ENCODE results near the gene XPC.
A peak's percentile ranks its signal among the peaks of the same experiment; 100 is the strongest.

Gene XPC

GRCh38 chr3:14131134-14131533, 47.3 kb downstream of the XPC start:
- DNase-seq = no peak

GRCh38 chr3:14130707-14131106, 47.7 kb downstream of the XPC start:
- DNase-seq = no peak

GRCh38 chr3:14130230-14130629, 48.2 kb downstream of the XPC start:
- DNase-seq = no peak

DNA sequence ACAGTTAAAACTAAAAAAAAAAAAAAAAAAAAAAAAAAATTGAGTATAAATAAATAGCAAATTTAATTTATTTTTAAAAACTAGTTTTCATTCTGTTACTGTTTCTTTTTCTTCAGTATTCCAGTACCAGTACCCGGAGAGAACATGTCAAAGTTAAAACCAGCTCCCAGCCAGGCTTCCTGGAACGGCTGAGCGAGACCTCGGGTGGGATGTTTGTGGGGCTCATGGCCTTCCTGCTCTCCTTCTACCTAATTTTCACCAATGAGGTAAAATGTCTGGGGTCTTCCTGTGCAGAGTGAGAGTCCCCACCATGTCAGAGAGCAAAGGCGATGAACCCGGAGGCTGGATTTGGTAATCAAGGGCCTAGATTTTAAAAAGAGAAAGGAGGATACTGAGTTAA, 49.1 kb downstream of the XPC start:
- no peak for DNase-seq

DNA sequence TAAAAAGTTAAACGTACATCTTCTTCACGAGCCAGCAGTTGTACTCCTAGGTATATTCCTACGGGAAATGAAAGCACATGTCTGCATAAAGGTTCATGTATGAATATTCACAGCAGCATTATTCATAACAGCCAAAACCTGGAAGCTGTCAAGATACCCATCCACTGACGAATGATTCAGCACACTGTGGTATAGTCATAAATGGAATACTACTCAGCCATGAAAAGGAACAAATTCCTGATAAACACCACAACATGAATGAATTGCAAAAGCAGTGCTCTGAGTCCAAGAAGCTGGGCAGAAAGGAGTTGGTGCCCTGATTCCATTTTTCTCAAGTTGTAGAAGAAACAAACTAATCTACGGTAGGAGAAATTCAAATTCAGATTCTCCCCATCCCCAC, 49.7 kb downstream of the XPC start:
- DNase-seq = no peak

GRCh38 chr3:14127516-14128161, 50.8 kb downstream of the XPC start:
- no peak for DNase-seq

DNA sequence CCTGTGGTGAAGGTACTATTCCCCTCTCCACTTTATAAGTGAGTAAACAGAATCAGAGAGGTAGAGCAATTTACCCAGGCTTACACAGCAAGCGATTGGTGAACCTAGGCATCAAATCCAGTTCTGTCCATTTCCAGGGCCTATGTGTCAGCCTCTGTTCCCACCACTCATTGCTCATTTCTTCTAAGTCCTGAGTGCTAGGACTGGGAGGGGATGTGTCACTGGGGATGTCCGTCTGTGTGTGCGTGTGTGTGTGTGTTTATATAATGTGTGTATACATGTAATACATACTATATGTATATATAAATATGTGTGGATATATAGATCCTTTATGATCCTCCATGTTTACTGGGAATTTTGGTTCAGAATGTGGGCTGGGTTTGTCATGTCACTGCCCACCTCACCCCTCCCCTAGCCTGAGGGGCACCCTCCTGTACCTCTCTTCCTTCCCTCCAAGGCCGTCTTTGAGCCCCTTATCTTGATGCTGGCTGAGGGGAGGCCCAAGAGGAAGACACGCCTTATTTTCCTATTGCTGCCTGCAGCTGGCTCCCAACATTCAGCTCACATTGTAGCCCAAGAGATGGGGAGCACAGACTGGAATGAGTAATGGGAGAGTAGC, 51.4 kb downstream of the XPC start:
- no peak for DNase-seq

DNA sequence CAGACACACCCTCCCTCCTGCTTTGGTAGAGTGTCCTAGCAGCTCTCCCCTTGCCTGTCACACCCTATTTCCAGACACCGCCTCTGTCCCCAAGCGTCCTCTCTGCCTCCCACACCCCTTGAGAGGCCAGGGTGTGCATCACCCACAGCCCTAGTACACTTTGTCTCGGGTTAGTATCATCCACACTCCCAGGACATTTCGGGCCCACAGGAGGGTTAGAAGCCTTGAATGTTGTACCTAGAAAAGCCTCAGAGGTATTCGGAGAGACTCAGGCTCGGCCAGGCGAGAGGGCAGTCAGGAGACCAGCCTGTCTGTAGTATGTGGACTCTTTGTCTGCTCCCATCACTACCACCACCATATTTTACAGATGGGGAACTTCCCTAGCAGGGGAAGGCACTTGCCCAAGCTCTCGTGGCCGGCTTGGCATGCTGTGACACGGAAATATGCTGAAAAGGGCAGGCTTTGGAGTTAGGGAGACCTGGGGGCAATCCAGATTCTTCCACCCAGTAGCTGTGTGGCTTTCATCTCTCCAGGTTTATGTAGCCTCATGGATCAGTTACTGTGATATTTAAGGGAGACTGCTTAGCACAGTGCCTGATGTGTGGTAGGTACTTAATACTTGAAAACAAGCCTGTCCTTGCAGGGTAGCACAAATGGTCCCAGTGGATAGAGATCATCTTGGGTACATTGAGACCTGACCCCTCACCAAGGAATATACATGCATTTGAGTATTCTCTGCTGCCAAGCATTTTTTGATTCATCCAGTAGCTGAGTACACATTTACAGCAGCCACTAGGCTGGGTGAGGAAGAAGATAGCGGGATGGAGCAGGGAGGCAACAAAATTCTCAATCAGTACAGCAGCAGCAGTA, 52.1 kb downstream of the XPC start:
- no peak for DNase-seq

GRCh38 chr3:14125193-14126016, 53.0 kb downstream of the XPC start:
- peak; percentile 61 for DNase-seq

- peak; percentile 96 for DNase-seq
Observed at GRCh38 chr3:14124615-14125192, 53.7 kb downstream of the XPC start, which contains the start of the genes CHCHD4 and TMEM43. Gene CHCHD4 (minus strand): TSS chr3:14124870. CDS start chr3:14124676, 194 bp downstream. Gene TMEM43 (plus strand): TSS chr3:14125052. CDS start chr3:14125194, 142 bp downstream.

DNA sequence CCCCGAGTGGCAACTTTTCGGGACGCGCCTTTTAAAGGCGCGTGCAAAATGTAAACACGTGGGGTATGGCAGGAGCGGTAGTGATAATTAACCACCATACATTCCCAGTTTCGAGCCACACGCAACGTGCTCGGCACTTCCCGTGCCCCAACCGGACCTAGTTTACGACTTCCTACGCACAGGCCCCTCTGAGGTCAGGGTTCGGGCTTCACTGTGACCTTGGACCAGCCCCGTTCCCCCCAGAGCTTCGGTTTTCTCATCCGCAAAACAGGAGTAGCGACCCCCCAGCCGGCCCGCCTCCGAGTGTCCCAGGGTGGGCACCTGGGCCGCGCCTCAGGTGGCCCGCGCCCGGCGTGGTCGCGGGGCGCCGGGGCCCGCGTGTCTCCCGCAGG, 54.2 kb downstream of the XPC start:
- DNase-seq = peak; percentile 52

DNA sequence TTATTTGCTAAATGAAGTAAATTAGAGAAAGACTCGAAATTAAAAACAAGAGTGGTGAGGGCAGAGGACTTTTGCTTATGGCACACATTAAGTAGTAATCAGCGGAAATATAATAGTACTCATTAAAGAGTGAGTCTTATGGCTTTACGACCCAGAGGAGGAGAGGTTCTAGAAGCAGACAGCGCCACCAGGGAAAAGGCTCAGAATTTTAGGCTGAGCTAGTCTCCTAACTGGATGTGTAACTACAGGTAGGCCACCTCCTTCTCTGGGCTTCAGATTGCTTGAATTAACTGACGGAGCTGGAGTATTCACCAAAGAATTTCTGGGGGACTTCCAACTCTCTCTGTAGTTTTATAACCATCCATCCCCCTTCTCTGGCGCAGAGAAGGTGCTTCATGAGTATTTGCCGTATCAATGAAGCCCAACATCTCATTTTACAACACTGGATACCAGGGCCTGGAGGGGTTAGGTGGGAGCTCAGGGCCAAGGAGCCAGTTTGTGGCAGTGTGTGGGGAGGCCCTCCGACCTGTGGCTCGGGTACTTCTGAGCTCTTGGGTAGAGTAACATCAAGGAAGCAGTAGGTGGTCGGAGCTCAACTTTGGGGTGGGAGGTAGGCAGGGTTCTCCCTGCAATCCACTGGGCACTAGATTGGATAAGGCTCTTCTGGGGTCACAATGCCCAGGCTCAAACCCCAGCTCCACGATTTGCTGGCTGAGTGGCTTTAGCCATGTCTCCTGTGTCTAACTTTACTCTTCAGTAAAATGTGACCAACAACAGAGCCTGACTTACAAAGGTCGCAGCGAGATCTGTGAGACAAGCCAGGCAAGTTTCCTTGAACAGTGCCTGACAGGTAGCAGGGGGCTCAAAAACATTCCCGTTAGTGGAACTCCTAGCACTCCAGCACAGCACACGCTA, 54.8 kb downstream of the XPC start:
- DNase-seq = no peak

DNA sequence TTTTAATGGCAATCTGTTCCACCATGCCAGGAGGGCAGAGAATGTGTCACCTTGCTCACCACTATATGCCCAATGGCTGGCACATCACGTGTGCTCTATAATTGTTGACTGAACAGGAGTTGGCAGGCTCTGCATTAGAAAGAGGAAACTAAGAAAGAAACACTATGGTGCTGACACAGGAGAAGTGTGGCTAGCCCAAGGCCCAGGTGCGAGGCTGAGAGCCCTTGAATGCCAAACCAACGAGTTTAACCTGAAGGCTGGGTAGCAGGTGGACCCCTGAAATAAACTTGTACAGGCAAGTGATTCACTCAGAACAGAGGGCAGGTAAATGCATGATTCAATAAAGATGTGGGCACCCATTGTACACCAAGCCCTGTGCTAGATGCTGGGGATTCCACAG, 56.1 kb downstream of the XPC start:
- peak; percentile 56 for DNase-seq

GRCh38 chr3:14121859-14122258, 56.5 kb downstream of the XPC start:
- no peak for DNase-seq

DNA sequence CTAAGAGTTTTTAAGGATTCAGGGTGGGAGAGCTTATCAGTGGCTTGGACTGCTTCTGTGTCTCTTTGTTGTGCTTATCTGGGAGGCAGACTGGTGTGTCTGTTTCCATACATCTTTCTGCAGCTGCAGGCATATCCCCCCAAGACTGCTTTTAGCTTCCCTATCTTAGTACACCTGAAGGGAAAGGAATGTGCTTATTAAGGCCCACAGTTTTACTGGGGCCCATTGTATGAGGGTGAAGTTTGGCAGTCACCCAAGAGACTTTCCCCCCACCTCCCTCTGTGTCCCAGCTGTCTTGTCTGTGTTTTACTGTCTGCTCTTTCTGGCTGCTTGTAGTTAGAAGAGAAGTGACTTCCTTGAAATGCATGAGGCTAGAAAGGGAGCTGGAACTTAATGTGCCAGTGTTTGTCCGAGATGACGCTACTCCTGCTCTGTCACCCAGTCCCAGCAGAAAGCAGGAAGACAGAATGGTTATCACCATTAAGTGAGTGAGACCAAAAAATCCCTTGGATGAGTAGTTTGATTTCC, 57.4 kb downstream of the XPC start:
- DNase-seq = peak; percentile 34

GRCh38 chr3:14120111-14120920, 58.1 kb downstream of the XPC start:
- DNase-seq = no peak

DNA sequence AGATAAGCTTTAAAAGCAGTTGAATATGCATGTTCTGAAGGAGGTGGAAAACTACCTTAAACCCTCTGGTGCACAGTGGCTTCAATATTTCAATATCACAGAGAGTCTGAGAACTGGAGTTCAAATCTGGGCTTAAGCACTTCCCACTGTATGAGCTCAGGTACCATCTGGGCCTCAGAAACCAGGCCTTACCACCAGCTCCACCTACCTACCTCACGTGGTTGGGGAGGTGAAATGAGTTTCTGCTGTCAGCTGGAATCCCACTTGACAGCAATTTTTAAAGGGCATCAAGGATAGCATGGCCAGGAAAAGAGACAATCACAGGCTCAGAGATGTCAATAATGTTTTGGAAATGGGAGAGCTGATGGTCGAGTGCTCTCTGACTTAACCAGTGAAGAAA, 58.8 kb downstream of the XPC start:
- no peak for DNase-seq

DNA sequence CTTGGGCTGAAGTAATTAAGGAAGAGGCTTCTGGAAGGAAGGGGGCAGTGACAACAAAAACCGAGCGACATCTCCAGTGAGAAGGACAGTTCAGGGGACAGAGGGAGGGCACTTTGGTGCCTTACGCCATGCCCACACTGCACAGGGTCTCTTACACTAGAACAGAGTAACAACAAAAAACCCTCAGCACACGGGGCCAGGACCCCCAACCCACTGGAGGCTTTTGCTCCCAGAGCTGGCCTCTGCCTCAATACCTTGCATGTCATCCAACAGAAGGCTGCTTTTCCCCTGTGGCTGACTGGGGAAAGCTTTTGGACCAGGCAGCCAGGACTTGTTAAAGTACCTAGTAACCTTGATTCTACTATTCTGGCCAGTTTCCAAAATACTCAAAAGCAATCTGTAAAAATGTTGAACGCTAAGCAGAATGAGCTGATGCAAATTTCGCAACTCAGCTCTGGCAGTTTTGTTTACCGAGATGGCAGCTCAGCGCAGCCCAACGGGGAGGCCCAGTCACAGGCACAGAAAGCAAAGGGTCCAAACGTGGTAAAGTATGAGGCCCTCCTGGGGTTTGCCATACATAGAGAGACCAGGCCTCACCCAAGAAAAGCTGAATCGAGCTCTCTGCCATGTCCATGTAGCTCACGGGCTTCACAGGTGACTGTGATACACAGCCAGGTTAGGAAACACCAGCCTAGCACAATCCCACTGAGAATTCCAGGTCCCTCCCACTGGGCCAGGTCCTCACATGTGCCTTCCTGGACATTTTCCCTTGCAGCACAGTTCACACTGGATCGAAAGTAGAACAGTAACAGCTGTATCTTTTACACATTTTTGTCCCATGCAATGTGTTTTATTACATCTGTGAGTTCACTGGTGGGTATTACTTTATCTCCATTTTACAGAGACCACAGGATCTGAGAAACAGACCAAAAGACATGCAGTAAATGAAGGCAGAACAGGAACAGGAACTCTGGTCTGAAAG, 59.7 kb downstream of the XPC start:
- no peak for DNase-seq
